ENCODE measurements around the gene RAB11FIP3. TPM values are rescaled to one million over a fixed set of nuclear protein-coding genes. Genes with fewer than 3 reads are reported as not detected.
A peak's percentile ranks its signal among the peaks of the same experiment; 100 is the strongest.

RAB11FIP3 gene
- total and polyA plus RNA-seq, 2 of the 13 experiments (the other 11 are each of a cell fraction or from before 2014, with no cell fraction given): 34.3 to 57.6 TPM

DNA sequence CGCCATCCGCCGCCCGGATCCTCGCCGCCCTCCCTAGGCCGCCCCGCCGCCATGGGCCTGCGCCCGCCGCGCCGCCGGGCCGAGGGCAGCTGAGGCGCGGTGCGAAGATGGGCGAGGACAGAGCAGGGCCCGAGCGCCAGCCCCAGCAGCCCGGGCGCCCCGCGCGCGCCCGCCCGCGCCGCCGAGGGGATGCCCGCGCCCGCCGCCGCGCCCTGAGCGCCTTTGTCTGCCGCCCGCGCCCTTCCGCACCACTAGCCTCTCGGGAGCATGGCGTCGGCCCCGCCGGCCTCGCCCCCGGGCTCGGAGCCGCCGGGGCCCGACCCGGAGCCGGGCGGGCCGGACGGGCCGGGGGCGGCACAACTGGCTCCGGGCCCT lies 278 bp downstream of the RAB11FIP3 start:
- intact Hi-C loops (cut with micrococcal nuclease; ENCODE audit: unreplicated experiment): loop anchor here (2.0 kb wide), 1 partner anchor 21 kb away; no protein-coding TSS in a partner anchor
- Histone ChIP-seq H3K27ac (ENCODE audit: extremely low read length, insufficient read depth, low read length) (no peak overlapping the region), H3K9ac (ENCODE audit: insufficient read depth, low read depth, low read length) (peak overlapping the region; percentile 68; the same call in 1 of the 2 replicates), H3K4me2 (ENCODE audit: low read depth, low read length) (peak overlapping the region; percentile 78), H3K79me2 (ENCODE audit: insufficient read depth, low read length) (peaks cover 42% of the 10 kb centered on the region), H3K4me3 (replicated peaks in 1 of 3; ENCODE audit: insufficient read depth in 1 of 3, low read depth in 2 of 3, low read length in 3 of 3) (peak overlapping the region; percentile 66 to 95 (median 87); a peak in 4 of 6 replicates), H3K4me1 (ENCODE audit: insufficient read depth, low read length) (peaks cover 56% of the 10 kb centered on the region), H2AFZ (ENCODE audit: low read length) (no peak overlapping the region), H4K20me1 (ENCODE audit: insufficient read depth, low read length) (peaks cover 16% of the 10 kb centered on the region), H3K36me3 (replicated peaks in 1 of 2; ENCODE audit: control insufficient read depth in 1 of 2, insufficient read depth in 2 of 2, low read length in 2 of 2) (no peaks in the 10 kb centered on the region), H3K27me3 (ENCODE audit: control insufficient read depth in 1 of 2, insufficient read depth in 2 of 2, low read length in 2 of 2) (no peaks in the 10 kb centered on the region; a peak in 1 of 5 replicates), H3K9me3 (ENCODE audit: low read length) (no peaks in the 10 kb centered on the region)
- peak; percentile 5 for TF ChIP-seq YY1 (IDR thresholded peaks at IDR 0.05; ENCODE audit: insufficient read depth, insufficient replicate concordance, low read depth, low read length)
- TF ChIP-seq ZNF362 (CRISPR knock-in tag; IDR thresholded peaks at IDR 0.05; ENCODE audit: borderline replicate concordance): no peak
- no TSS peak for BruUV-seq (replicated peaks)
- POLR2A ChIA-PET: interaction anchor here (0.6 to 3.1 kb wide), 7 partner anchors 15 to 76 kb away, joined by 3 to 21 read pairs (median 5); partner anchors contain the start of gene DECR2
- no peak for FAIRE-seq
- 0% methylated on average over 4 of the region's 63 CpGs for WGBS (ENCODE audit: low lambda C conversion rate)
- CTCF ChIA-PET (ENCODE audit: low intra/inter-chr PET ratio, low total read pairs): no interaction called here
- ATAC-seq: peak; percentile 38
- DNase-seq (ENCODE audit: low spot score): no peak
- in situ Hi-C loops (cut with HindIII; ENCODE audit: extremely low pct_ligation_motif_present, low pct_unique_long_range_greater_than_20kb): no loop called here

GRCh38 chr16:426115-426905 lies 861 bp downstream of the RAB11FIP3 start:
- H3K36me3 ChIP-seq (replicated peaks in 1 of 2; ENCODE audit: control insufficient read depth in 1 of 2, insufficient read depth in 2 of 2, low read length in 2 of 2): no peaks in the 10 kb centered on the region; a peak in 1 of 5 replicates
- no peaks in the 10 kb centered on the region; a peak in 1 of 5 replicates for H3K27me3 ChIP-seq (ENCODE audit: control insufficient read depth in 1 of 2, insufficient read depth in 2 of 2, low read length in 2 of 2)
- DNase-seq (ENCODE audit: low spot score) (no peak), ATAC-seq (0 out of 3 replicates have a peak, but pooled peaks have one; percentile 14), FAIRE-seq (no peak)
- peaks cover 60% of the 10 kb centered on the region for H3K4me1 ChIP-seq (ENCODE audit: insufficient read depth, low read length)
- intact Hi-C loops (cut with micrococcal nuclease; ENCODE audit: unreplicated experiment) (no loop called here), in situ Hi-C loops (cut with HindIII; ENCODE audit: extremely low pct_ligation_motif_present, low pct_unique_long_range_greater_than_20kb) (no loop called here)
- WGBS (ENCODE audit: low lambda C conversion rate): 0% methylated on average over 18 of the region's 97 CpGs
- peak overlapping the region; percentile 72 for H3K9ac ChIP-seq (ENCODE audit: insufficient read depth, low read depth, low read length)
- no peaks in the 10 kb centered on the region for H3K9me3 ChIP-seq (ENCODE audit: low read length)
- ChIA-PET POLR2A (interaction anchor here (1.3 to 2.7 kb wide), 3 partner anchors 16 to 48 kb away, joined by 3 to 14 read pairs (median 10); no protein-coding TSS in a partner anchor), CTCF (ENCODE audit: low intra/inter-chr PET ratio, low total read pairs) (no interaction called here)
- BruUV-seq (replicated peaks): no TSS peak
- peak overlapping the region; percentile 78 for H3K4me2 ChIP-seq (ENCODE audit: low read depth, low read length)
- peaks cover 46% of the 10 kb centered on the region for H3K79me2 ChIP-seq (ENCODE audit: insufficient read depth, low read length)
- H2AFZ ChIP-seq (ENCODE audit: low read length): no peak overlapping the region
- H3K4me3 ChIP-seq (replicated peaks in 1 of 3; ENCODE audit: insufficient read depth in 1 of 3, low read depth in 2 of 3, low read length in 3 of 3): peak overlapping the region; percentile 63 to 95 (median 87)
- peaks cover 16% of the 10 kb centered on the region for H4K20me1 ChIP-seq (ENCODE audit: insufficient read depth, low read length)
- no peak overlapping the region for H3K27ac ChIP-seq (ENCODE audit: extremely low read length, insufficient read depth, low read length)
- TF ChIP-seq PRDM4 (CRISPR knock-in tag; IDR thresholded peaks at IDR 0.05; ENCODE audit: borderline replicate concordance) (no peak), ZNF580 (CRISPR knock-in tag; IDR thresholded peaks at IDR 0.05; ENCODE audit: borderline replicate concordance, low read depth) (0 out of 2 replicates have a peak, but pooled peaks have one; percentile 31), FOXC1 (CRISPR knock-in tag; IDR thresholded peaks at IDR 0.05; ENCODE audit: borderline replicate concordance) (0 out of 2 replicates have a peak, but pooled peaks have one; percentile 59), RARA (CRISPR knock-in tag; IDR thresholded peaks at IDR 0.05) (no peak), NFKB2 (CRISPR knock-in tag; IDR thresholded peaks at IDR 0.05; ENCODE audit: borderline replicate concordance) (peak; percentile 20; the same call in 1 of the 2 replicates), ZNF777 (CRISPR knock-in tag; IDR thresholded peaks at IDR 0.05) (peak; percentile 54), ZNF496 (CRISPR knock-in tag; IDR thresholded peaks at IDR 0.05; ENCODE audit: insufficient replicate concordance) (no peak), TAF1 (CRISPR knock-in tag; IDR thresholded peaks at IDR 0.05) (peak; percentile 42), SAP130 (CRISPR knock-in tag; IDR thresholded peaks at IDR 0.05; ENCODE audit: low read depth) (peak; percentile 47), ZNF333 (CRISPR knock-in tag; IDR thresholded peaks at IDR 0.05; ENCODE audit: borderline replicate concordance) (peak; percentile 71; the same call in 1 of the 2 replicates)
